HG02759 (cell line): Measurements from ENCODE around the gene URB2.
"Not testable (repeated sequence)": the region's sequence is repeated elsewhere in the genome, so short reads cannot be mapped to it uniquely, and the experiment has no call there.

Experiments used
- ATAC-seq: cut with Tn5 transposase; IDR thresholded peaks from one replicate; pipeline ENCODE4 v1.9.1; 2021; ENCODE audit warnings: mild to moderate bottlenecking, moderate library complexity; ENCODE audit not compliant: unreplicated experiment

URB2 gene

DNA sequence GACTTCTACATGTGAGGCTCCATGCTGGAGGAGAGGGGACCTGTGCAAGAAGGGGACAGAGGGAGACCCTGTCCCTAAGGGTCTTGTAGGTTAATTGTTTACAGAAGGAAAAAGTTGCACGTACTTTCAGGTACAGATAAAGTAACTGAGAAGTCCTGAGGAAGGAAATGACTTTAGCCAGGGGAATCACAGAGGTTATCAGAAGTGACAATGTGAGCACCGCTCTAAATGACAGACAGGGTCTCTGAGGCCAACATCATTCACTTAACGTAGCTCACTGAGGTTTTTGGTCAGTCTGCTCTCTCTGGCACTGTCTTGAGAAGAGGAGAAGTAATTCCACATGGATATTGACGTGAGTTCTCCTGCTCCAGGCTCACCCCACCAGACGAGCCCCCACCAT lies 12.1 kb upstream of the URB2 start:
- no peak for ATAC-seq

DNA sequence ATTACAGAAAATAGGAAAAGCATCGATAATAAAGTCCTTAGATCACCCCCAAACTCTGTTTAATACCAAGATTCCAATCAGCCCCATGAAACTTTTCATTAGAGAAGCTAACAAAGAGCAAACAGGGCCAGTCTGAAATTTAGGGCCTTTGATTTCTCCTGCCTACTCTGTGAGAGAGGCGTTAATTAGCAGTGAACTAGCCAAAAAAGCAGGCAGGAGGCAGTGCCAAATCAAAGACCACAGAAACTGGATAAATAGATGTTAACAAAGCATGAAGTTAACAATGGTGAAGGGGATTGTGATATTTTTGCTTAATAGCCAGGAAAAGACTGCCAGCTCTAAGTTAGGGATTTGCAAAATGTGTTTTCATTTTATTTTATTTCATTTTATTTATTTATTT lies 11.3 kb upstream of the URB2 start:
- no peak for ATAC-seq

DNA sequence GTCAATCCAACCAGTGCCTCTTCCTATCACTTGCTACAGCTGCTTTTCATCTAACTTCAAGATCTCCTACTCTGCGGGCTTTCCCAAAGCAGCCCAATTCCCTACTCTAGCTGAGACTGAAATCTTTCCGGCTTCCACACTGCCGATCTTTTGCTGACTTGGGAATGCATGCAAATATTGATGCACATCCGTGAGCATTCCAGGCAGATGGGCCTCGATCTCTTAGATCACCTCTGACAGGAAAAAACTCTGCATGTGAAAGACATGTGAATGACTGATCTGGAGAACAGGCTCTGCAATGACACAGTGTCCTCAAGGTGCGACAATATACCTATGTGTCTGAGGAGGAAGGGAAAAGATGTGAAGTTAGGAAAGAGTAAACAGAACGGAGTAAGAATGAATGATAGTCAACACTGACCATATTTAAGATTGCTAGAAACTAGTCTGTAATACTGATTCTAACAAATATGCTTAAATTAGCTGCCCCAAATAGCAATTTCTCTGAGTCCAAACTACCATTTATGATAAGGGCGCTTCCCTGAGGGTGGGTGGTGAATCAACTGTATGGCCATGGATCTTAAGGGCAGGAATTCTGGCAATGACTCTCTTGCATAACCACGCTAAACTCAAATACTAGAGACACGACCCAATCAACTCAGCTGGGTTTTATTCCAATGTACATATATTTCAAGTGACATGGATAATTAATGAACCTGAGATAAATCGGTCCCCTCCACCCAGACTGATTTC lies 8.5 kb upstream of the URB2 start:
- no peak for ATAC-seq

DNA sequence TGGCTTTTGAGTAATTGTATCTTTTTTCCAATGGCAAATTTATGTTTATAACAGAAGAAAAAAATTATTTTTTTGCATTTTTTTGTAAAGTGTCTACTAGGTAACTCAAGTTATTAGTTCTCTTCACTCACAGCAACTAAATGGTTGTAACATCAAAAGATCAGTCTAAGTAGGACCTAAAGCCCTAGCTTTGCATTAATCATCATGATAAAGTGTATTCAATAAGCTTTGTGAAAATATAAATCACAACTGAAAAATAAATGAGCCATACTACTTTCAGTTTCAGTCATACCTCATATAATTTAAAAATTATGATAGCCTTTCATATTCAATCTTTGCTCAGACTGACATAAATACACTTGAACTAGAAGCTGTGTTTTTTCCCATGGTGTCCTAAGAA lies 7.0 kb upstream of the URB2 start:
- ATAC-seq = no peak

DNA sequence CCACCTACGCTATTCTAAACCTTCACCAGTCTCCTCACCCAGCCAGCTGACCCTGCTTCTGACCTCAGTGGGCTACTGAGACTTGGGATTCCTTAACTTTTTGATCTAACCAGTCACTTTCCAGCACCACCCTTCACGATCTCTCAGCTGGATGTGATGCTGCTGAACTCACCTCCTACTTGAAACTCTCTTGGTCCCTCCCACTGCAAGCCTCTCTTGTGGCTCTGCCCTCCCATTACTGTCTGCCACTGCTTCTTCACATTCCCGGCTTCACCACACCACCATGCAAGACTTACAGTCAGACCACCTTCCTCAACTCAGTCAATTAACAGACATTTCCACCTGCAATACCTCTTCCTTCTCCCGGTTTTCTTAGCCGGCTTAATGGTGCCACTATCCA lies 6.4 kb upstream of the URB2 start:
- no peak for ATAC-seq

DNA sequence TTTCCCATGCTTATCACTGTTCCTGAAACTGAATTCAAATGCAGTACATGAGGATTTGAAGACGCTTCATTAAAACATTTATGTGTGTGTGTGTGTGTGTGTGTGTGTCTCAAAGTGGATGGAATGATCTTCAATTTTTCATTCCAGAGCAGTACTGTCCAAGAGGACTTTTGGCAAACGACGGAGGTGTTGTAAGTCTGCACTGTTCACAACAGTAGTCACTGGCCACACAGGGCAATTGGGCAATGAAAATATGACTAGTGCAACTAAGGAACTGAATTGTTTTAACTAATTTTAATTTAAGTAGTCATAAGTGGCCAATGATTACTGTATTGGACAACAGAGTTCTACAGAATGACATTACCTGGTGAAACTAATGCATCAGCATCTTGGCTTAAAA lies 5.2 kb upstream of the URB2 start:
- ATAC-seq = no peak

DNA sequence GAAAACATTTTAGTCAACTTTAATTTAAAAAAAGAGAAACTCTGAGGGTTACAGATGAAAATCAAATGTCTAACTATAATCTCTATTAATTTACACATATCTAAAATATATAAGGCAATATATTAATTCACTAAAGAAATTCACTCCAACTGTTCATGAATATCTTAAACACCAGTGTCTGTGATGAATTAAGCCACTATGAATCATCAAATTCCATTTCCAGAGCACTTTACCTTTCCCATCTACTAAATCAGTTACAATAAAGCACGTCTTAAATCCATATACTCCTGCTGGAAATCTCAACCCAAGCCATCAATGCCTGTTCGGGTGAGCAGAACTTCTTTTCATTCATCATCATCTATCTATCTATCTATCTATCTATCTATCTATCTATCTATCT lies 4.4 kb upstream of the URB2 start:
- ATAC-seq = no peak

DNA sequence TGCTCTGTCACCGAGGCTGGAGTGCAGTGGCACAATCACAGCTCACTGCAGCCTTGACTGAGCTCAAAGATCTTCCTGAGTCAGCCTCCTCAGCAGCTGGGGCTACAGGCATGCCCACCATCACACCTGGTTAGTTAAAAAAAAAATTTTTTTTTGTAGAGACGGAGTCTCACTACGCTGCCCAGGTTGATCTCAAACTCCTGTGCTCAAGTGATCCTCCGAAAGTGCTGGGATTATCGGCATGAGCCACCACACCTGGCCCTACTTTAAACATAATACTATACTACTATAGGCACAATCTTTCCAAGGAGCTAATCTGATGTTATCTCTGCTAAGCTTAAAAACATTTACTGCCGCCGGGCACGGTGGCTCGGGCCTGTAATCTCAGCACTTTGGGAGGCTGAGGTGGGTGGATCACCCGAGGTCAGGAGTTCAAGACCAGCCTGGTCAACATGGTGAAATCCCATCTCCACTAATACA lies 3.4 kb upstream of the URB2 start:
- ATAC-seq = not testable (repeated sequence)

DNA sequence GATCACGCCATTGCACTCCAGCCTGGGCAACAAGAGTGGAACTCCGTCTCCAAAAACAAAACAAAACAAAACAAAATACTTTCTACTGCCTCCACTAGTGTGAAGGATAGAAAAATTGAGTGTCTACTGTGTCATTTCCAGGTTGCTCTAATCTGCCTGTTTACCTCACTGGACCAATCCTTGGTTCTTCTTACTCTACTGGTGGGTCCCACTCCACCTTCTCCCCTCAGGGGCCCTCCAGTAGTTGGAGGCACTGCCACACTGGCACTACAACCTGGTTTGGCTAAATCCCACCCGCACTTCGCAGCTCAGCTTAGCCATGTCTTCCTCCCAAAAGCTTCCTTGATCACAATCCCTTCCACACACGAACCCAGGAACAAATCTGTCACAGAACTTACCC lies 2.8 kb upstream of the URB2 start:
- ATAC-seq = no peak

DNA sequence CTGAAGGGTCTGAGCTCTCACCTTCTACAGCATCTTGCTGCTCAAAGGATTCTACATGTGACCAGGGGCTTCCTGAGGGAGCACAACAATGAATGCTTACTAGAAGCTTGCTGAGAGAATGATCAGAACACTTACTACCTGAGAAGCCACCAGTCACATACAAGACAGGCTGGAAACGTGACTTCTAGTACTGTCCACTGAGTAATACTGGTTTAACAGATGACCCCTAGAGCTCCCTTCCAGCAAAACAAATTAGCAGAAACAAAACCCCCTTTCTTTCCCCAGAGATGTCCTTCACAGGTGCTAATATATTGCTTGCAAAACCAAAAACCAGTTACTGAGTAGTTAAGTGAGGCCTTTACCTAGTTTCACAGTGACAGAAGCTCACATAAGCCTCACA lies 2.2 kb upstream of the URB2 start:
- no peak for ATAC-seq

DNA sequence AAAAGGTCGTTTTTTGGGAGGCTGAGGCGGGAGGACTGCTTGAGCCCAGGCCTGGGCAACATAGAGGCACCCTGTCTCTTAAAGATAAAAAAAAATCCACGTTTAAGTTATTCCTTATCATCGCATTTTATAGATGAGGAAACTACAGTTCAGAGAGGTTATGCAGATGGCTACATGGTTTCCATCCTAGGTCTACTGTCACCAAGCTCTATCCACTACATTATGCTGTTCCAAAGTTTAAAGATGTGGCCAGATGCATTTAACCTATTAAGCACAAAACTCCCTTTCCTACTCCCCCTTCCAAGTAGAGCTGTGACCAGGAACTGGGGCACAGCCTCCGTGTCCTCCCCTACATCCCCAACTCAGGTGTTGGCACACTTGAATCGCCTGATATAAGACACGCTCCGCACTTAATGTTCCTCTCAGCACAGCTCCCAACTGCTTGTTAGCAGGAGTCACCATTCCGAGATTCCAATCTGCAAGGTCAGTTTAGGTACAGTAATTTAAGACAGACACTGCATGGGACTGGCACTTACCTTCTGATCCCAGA lies 1.5 kb upstream of the URB2 start:
- ATAC-seq = no peak

DNA sequence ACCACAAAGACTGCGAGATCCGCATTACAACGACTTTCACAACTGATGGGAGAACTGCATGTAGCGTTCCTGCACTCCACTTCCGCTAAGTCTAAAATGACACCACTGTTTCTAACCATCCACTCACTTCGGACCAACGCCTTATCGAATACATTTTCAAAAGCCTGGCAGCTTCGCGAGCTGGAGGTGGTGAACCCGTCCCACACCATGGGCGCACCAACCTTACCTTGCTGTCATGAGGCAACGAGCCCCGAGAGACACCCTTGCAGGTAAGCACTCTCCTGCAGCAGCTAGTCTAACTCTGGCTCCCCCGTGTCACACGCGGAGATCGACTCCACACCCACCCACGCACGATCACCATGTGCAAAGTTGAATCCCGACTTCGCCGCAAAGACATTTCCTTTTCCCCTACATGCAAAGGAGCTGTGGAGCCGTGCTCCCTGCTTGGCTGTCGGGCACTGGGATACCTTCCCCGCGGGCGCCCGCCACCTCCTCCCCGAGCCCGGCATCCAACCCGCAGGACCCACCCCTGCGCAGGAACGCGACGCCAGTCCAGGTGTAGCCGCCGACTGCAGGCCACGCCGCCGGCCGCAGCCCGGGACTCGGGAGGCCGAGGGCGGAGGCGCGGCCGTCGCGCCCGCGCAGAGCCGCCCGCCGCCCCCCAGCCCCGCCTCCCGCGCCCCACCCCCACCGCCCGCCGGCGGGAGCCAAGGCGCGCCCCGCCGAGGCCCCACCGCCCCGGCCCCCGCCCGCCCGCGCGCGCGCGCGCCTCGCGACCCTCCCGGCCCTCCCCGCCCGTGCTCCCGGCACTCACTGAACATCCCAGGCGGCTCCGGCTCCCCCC lies 754 bp upstream of the URB2 start:
- ATAC-seq = peak; percentile 57

DNA sequence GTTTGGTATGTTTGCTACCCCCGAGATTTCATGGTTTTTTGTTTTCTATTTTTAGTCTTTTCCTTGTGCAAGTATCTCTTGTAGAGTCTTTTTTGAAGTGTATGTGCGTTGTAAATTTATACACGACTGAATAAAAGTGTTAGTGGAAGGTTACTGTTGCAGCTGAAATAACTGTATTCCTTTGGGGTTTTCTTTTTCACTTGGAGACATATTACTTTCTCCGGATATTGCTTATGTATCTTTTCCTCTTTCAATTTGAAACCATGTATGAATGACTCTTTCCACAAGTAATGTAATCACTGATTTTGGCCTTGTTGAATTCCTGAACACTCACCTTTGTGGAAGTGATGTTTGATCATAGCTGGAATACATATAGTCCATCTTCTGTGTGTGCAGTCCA lies 956 bp downstream of the URB2 start:
- ATAC-seq = no peak

DNA sequence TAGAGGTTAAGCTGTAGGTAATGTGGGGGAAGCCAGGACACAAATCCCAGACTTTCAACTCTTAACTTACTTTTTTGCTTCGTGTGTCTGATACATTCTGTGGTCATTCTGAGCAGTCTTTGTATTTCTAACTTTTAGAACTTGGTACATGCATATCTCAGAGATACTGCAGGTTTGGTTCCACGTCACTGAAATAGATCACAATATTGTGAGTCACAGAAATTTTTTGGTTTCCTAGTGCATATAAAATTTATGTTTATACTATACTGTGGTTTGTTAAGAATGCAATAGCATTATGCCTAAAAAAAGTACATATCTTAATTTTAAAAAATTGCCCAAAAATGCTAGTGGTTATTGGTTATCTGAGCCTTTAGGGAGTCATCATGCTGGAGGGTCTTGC lies 3.2 kb downstream of the URB2 start:
- no peak for ATAC-seq

DNA sequence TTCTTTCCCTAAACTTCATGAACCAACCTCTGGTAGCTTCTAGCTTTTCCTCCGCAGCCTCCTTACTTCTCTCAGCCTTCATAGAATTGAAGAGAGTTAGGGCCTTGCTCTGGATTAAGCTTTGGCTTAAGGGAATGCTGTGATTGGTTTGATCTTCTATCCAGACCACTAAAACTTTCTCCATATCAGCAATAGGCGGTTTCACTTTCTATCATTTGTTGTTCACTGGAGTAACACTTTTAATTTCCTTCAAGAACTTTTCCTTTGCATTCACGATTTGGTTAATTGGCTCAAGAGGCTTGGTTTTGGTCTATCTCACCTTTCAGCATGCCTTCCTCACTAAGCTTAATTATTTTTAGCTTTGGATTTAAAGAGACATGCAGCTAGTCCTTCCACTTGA lies 5.1 kb downstream of the URB2 start:
- no peak for ATAC-seq

DNA sequence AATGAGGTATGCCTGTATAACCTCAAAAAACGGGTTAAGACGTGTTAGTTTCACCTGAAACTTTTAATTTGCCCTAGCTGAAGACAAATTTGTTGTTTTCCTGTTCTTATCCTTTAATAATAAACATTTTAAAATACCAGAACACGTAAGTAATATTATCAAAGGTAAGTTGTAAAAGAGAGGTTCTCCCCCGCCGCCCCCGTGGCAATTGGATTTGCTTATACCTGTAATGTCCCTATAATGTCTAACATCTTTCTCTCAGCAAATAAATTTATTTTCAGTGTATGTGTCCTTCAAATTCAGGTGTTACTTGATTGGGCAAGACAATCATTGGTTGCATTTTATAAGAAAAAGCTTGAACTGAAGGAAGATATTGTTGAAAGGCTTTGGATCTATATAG lies 5.9 kb downstream of the URB2 start:
- ATAC-seq = no peak

DNA sequence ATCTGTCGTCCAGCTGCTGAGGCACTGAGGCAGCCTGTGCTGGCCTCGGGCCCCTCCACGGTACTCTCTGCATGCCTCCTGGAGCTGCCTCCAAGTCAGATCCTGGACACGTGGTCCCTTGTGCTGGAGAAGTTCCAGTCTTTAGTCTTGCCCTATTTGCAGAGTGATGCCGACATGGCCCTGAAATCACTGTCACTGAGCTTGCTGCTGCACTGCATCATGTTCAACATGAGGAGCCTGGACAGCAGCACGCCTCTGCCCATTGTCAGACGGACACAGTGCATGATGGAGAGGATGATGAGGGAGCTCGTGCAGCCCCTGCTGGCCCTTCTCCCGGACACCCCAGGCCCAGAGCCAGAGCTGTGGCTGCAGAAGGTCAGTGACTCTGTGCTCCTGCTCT lies 10.0 kb downstream of the URB2 start:
- no peak for ATAC-seq

DNA sequence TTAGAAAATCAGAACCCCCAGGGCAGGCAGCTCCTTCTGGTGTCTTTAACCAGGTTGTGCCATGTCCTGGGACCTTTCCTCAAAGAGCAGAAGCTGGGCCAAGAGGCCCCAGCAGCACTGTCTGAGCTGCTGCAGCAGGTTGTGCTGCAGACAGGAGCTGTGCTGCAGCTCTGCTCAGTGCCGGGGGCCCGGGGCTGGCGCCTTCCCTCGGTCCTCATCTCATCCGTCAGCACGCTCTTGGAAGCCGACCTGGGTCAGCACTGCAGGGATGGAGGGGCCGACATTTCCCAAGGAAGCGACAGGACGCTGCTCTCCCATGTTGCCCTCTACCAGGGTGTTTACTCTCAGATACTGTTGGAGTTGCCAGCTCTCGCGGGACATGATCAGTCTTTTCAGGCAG lies 11.7 kb downstream of the URB2 start:
- ATAC-seq = no peak

DNA sequence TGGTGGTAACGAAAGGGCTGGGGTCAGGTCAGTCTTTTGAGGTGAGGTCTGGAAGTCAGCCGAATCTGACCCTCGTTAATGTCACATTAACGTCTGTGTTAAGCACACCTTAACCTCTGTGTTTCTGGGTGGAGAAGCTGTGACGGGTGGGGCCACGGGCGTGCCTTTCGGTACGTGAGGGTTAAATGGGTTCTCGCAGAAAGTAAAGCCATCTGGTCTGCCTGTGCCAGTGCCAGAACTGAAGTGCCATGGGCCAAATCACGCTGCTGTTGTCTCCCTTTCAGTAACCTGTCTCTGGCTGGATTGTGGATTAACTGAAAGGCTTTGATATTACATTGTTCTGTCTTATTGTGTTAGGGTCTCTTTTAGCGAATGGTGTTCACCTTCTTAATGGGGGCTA lies 14.4 kb downstream of the URB2 start:
- ATAC-seq = no peak

DNA sequence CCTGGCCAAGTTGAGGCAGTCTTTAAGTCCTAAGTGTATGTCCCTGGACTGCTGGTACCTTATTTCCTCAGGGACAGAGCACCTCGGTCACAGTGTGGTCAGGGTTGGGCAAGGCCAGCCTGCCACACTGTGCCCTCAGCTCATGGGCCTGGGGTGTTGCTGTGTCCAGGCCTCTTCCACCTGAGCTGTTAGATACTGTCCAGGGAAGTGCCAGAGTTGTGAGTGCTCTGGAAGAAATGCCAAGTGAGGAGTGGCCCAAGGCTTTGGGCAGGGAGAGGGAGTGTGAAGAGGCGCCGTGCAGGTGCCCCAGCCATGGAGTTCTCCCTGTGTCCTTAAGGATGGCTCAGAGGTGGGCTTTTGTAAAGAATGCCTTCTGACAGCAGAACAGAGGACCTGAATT lies 15.3 kb downstream of the URB2 start:
- ATAC-seq = no peak

DNA sequence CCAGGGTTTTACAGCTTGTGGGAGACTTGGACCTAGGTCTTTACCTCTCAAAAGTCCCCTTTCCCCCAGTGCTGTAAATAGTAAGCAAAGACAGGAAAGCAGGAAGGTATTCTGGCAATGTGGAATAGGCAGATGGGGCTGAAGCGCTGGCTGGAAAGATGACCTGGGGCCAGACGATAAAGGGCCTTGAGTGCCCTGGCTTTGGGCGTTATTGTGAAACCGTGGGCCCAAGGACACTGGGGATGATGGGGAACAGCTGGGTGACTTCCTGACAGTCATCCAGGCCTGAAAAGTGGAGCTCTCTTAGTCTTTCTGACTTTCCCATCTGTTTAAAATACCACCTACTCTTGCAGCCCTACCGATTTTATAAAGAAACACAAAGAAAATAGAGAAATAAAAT lies 16.3 kb downstream of the URB2 start:
- ATAC-seq = no peak

DNA sequence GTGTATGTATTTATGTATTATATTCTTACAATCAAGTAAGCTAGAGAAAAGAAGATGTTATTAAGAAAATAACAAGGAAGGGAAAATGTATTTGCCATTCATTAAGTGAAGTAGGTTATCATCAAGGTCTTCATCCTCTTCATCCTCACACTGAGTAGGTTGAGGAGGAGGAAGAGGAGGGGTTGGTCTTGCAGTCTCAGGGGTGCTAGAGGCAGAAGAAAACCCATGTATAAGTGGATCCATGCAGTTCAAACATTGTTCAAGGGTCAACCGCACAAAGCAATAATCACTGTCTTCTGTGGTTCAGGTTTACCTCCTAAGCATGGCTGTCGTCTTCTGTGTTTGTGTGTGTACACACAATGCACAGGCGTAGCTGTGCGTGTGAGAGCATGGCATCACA lies 16.9 kb downstream of the URB2 start:
- no peak for ATAC-seq
